GM21825 (cell line): Measurements from ENCODE around the gene BMP7.
"Not testable (repeated sequence)": the region's sequence is repeated elsewhere in the genome, so short reads cannot be mapped to it uniquely, and the experiment has no call there.

Experiments
- ATAC-seq: cut with Tn5 transposase; IDR thresholded peaks from one replicate; pipeline ENCODE4 v1.9.1; 2021; ENCODE audit warnings: mild to moderate bottlenecking, moderate library complexity; ENCODE audit not compliant: unreplicated experiment

Gene BMP7

DNA sequence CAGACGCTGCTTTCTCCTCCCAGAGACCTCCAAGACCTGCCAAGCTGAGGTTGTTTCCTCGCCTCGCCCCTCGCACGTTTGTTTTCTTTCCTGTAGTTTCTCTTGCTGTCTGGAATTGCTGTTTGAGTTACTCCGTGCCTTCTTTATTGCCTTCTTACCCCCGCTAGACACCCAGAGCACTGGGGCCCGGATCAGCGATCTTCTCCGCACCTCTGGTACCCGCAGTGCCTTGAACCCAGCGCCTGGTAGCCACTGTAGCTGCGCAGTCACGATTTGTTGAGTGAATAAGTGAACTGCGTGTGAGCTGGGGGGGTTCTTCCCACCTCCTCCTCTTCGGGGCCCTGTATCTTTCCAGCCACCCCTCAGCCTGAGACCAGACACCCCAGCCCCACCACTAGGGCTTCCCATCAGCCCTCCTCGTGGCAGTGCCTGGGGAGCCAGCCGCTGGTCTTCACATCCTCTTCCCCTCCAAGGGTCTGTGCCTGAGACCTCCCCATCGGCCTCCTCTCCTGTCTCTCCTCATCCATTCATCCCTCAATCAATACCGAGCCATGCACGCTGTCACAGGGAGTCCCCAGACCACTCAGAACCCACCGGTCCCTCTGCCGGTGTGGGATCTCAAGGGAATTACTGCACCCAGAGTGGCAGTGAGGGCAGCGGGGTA is 849 bp upstream of the BMP7 start:
- ATAC-seq, result no peak

DNA sequence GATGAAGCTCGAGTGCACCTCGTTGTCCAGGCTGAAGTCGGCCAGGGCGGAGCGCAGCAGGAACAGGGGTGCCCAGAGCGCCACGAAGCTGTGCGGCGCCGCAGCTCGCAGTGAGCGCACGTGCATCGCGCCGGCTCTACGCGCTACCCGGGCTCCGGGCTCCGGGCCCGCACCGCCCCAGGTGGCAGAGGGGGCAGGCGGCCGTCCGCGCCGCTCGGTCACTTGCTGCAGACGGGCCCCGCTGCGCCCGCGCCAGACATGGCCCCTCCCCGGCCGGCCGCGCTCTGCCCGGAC is 497 bp downstream of the BMP7 start:
- ATAC-seq, result no peak

DNA sequence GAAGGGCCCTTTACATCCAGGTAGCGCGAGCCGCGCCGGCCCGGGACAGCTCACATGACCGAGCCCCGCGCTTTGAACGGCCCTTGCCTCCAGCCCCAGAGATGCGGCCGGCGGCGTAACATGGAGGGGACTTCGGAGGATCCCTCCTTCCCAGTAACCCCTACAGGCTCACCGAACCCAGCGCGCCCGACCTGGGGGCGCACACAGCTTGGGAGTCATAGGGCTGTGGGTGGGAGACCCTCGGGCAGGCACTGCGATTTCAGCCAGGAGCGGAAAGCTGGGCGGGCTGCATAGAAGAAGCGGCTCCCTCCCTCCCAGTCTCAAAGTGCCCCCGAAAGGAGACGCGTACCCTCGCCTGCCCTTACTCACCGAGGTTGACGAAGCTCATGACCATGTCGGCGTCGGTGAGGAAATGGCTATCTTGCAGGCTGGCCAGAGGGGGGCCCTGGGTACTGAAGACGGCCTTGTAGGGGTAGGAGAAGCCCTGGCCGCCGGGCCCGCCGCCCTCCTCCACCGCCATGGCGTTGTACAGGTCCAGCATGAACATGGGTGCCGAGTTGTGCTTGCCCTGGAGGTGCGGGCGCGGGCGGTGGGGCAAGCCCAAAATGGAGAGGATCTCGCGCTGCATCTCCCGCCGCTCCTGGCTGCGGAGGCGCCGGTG is 975 bp downstream of the BMP7 start:
- no peak for ATAC-seq

DNA sequence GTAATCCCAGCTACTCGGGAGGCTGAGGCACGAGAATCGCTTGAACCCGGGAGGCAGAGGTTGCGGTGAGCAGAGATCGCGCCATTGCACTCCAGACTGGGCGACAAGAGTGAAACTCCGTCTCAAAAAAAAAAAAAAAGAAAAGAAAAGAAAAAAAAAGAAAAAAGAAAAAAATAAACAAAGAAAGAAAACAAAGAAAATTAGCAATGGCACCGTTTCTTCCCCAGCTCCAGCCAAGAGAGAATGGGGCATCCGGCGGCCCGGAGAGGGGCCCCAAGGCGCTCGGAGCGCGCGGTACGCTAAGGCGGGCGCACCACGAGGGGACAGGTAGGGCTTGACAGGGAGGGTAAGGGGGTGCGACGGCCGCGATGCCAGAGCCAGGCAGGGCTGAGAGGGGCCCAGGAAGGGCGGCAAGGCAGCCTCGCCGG is 1.5 kb downstream of the BMP7 start:
- not testable (repeated sequence) for ATAC-seq

DNA sequence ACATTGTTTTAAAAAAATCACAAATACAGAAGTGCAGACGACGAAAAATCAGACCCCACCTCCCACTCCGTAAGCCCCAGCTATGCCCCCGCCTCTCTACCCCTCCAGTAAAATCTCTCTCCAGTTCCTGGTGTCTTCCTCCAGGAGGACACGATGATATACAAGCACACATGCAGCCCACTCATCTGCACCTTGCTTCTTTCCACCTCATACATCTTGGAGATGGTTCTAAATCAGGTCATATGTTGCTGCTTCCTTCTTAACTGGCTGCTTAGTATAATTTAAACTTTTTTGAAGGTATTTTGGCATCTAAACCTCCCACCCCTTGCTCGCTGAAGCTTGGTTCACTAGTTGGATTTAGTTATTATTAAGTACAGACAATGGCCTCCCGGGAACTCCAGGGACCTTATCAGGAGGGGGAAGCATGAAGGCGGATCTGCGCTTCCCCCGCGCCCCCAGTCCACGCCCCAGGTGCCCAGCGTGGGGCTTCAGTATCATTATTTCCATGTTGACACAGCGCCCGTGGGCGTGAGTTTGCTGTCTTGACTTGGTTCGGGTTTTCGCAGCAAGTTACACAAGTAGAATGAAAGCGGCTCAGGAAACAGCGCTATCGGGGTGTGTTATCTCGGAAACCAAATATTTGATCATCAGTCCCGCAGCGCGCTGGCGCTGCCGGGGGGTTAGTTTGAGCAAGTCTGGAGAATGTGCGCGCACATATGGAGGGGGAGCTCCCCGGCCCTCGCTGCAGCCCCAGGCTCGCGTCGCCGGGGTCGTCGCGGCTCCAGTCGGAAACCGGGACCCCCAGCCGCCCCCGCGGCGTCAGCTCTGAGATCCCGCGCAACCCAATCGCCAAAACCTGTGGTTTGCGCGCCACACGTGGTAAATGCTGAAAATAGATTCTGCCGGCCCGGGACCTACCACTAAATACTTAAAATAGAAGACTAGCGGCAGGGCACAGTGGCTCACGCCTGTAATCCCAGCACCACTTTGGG is 2.3 kb downstream of the BMP7 start:
- ATAC-seq, result no peak

DNA sequence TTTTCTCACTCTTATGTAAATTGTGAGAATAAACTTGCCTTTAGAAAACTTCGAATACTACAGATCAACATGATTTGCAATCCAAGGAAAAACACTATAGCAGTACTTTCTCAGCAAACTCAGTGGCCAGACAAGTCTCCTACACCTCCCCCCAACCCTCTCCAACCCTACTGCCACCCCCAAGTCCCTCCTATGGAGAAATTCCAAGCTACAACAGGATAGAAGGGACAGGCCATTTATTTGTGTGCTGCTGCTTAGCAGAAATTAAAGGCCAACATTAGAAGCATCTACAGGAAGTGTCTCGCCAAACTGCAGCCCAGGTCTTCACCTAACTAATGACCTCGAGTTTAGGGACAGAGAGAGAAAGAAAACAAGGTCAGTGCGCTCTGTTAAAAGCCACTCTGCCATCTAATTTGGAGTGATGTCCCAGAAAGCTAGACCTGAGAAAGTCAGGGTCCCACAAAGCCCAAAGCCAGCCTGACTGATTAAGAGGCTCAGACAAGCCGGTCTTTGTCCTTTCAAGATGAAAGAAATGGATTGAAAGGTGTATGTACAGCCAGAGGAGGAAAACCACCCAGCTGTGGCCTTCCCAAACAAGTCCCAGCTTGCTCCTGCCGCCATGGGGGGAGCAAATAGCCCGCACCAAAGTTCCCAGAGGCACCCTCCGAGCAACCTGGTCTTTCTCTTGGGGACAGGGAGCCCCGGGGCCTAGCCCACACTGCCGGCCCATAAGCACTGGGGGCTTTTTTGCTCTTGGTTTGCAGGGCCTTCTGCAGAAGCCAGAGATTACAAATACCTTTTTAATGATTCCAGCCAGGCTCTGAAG is 3.4 kb downstream of the BMP7 start:
- ATAC-seq, result no peak

DNA sequence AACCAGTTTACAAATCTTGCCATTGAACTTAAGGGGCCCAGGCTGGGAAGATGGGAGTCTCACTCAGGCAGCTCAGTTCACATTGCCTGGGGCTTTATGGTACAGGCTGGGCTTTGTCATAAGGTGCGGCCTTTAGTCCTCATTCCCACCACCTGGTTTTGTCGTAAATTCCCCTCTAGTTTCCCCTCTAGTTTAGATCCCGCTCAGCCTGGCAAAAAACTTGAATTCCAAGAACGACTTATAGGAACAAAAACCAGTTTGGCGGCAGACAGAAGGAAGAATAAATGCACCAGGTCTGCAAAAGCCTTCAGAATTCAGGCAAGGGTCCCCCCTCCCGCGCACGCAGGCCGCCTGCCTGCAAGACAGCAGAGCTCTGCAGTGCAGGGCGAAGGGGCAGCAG is 4.1 kb downstream of the BMP7 start:
- ATAC-seq, result no peak

DNA sequence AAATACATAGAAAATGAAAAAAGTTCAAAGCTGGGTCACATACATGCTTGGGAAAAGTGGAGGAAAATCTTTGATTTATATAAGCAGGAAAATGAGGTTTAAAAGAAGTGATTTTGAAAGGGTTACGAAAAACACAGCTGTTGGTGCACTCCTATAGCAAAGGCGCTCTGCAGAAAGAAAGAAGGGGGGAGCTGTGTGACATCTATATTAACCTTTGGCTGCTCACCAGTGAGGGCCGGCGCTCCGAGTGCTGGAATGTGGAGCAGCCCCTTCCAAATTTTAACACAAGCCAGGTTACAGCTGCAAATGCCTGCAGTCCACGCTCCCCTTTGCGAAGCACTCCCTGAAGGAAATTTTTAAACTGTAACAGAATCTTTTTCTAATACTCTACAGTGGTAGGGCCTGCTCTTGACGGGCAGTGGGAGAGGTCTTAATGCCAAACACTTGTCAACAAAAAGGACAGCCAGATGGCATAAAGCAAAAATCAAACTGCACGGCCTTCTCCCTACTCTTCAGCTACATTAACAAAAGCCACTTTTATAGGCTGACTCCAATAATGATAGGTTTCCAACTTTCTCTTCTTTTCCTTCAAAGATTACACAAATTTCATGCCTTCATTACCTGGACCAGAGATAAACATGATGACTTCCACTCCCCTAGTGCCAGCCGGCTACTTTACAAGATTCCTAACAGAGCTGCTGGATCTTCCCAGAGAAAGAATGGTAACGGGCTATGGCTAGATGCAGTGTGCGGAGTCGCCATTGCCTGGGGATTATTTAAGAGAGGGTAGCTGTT is 4.8 kb downstream of the BMP7 start:
- ATAC-seq, result no peak

DNA sequence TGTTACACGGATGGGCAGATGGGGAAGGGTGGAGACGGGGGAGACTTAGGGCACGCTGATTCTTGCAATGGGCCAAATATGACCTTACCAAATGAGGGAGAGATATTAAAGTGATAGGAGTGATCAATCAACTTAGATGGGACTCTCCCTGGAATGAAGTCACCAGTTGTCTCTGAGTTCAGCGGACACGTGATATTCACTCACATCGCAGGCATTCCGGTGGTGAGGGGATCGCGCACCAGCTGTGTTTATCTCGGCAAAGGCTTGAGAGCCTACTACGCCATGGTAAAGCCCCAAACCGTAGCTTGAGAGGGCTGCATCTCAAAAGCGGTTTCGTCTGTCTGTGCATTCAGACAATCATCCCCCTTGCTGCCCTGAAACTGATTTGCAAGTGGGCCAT is 5.5 kb downstream of the BMP7 start:
- ATAC-seq, result no peak

DNA sequence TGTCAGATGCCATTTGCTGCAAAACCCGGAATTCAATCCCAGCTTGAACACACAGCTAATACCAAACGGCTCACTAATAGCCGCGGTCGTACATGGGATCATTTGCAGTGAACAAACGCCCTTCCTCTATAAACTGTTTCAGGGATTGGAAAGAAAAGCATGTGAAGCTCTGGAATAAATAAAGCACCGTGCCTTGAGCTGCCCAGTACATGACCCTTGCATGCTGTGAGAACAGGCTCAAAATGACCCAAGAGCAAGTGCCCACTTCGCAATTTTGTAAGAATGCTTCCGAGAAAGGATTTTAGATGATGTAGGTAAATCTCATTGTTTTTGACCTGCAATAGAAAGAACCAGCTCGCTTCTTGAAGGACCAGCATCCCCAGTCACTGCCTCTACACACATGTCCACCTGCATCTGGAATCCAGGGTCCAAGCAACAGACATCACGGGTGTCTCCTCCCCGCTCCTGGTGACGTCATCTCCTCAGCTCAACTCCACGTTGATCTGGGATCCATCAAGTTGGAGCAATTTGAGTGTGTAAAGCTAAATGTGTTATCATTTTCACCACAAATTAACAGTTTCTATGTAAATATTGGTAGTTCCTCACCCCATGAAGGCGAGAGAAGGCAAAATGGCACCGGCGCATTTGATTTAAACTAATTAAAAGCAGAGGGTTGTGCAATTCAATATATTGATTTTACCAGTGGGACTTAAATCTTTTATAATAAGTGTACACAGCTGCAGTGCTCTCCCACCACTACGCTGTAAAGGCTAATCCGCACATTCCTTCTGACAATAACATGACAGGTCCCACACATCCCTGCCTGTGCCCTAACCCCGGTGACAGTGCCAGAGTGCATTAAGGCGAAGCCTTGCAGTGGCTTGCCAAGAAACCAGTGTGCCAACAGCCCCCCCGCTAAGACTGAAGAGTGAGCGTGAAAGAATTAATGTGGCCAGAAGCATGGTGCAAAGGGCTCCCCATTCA is 6.2 kb downstream of the BMP7 start:
- no peak for ATAC-seq

DNA sequence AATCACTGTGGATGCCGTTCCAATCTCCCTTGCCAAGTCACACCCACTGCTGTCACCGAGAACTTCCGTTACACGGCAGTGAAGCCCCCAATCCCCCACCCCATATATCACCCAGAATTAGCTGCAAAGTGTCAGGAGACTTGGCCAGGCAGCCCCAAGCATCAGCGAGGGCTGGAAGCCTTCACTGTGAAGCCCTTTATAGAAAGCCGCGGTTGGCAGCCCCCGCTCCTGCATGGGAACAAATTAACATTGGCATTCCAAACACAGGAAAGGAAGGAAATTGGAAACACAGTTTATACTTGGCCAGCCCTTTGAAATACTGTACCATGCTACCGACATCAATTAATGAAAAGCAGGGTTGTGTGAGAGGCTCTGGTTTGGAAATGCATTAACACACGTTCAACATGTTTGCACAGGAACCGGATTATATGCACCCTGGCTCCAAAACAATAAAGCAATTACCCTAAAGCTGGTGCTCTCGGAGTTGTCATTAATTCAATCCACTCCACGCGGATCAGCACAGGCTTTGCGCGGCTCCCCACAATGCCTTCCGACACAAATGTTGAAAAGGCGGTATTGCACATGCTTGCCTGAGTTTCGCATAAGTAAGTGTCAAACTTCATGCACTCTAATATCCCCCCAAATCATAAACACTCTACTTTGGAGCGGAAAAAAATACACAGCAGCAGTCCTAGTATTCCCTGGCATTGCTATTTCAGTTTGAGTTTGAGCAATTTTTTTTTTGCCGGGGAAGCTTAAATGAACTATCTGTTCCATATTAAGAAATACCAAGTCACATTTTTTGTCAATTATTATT is 7.1 kb downstream of the BMP7 start:
- no peak for ATAC-seq

DNA sequence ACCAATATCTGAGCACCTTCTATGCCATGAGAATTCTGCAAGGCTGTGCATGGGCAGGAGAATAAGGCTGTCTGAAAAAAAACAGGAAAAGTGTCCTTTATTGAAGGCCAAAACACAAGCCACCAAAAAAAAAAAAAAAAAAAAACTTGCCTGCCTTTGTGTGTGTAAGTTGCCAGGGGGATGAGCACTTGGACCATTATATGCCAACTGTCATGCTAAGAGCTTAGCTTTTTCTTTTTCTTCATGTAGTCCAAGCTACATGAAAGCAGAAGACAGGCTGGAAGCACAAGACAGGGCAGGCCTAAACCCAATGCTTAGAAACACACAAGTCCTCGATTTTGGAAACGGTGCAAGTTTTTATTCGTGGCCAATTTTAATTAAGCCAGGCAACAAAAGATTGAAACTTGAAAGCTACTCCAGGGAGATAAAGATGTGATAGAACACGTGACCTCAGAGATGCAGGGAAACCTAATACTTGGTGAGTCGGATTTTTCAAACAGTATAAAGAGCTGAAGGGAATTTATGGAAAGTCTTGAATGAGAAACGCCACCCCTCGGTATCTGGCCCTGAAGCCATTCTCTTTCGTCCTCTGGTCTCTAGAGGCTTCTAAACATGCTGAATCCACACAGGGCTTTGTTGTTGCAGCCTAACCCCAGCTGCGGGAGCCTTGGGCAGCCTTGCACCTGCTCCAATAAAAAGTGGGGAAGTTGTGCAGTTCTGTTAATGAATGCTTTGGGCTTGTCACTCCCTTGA is 8.6 kb downstream of the BMP7 start:
- no peak for ATAC-seq

DNA sequence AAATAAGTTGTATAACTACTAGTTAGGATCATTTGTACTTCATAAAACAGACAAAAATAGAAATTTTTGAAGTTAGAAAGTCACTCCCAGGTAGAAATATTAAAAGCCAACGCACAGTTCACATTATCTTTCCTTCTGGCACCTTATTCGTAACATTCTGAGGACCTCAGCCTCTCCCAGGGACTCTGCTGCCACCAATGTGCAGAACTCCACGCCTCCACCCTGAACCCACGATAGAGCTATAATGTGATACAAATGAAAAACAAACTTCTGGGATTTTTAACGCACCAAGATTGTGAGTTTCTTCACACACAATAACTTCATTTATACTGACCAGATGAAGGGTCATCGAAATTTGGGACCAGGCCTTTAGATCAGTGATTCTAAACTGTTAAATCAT is 9.5 kb downstream of the BMP7 start:
- no peak for ATAC-seq

DNA sequence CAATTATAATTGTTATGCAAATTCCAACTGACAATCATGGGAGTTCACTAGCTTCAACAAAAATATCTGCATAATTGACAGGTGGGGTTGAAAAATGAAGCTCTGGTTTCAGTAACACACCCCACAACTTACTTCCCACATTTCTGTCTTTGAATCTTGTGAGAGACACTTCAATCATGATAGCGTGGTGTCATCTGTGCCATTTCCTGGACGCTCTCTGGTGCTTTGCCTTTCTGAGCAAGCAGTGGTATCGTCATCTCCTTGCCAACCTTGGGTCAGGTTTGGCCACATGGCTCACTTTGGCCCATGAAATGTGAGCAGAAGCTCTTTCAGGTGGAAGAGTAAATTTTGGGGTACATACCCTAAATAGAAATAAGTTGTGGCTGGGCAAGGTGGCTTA is 10.2 kb downstream of the BMP7 start:
- no peak for ATAC-seq

DNA sequence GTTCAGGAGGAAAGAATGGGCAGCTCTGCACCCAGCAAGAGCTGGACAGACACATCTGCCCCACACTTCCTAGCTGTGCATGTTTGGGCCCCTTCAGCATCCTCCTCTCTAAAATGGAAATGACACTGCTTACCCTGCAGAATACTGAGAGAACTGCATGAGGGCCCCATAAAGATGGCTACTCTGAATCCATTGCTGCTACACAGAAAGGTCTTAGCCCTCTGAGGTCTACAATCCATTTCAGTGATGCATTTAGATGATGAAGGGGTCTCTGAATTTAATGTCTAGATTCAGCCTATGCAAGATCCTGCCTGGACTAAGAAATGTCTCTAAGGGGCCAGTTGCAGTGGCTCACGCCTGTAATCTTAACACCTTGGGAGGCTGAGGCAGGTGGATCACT is 11.3 kb downstream of the BMP7 start:
- ATAC-seq, result no peak

DNA sequence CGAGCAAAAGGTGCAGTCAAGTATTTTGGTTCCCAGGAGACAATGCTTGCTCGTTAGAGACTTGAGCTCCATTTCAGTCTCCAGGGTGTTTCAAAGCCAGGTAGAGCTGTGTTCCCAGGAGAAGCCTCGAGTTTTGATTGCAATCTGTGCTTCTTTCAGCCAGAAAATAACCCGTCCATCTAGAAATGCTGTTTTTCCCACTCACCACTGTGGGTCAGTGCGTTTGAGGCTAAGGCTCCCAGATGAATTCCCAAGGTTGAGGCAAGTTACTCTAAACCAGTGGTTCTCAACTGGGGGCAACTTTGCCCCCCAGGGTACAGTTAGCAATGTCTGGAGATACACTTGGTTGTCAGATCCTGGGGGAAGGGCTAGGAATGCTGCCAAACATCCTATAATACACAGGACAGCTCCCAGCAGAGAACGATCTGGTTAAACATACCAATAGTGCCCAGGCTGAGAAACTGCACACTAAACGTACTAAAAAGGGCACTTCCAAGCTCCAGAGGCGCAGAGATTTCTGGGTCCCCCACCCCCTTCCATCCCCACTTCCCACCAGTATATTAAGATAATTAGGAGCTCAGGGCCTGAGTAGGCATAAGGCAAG is 13.8 kb downstream of the BMP7 start:
- no peak for ATAC-seq

DNA sequence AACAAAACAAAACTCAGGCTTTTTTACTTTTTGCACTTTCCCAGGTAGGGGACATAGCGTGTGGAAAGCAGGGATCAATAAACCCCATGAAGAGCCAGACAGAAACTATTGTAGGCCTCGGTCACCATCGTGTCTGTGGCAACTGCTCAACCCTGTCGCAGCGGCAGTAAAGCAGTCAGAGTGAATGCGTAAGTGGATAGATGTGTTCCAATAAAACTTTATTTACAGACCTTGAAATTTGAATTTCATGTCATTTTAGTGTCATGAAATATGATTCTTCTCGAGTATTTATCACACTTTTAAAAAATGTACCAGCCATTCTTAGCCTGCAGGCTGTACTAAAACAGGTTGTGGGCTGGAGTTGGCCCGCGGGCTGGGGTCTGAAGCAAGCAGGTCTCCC is 14.5 kb downstream of the BMP7 start:
- ATAC-seq, result no peak
